Measurements from ENCODE around the gene ROPN1B. TPM values are rescaled to one million over a fixed set of nuclear protein-coding genes. Genes with fewer than 3 reads are reported as not detected.
"Not testable (repeated sequence)": the region's sequence is repeated elsewhere in the genome, so short reads cannot be mapped to it uniquely, and the experiment has no call there.

Gene ROPN1B
- not detected for total RNA-seq
- under 1 TPM in 2 of 3 donors, not detected in 1; 0.13 to 0.31 TPM for polyA plus RNA-seq
- long read RNA-seq, donor 1 = 0 reads
- long read RNA-seq, donor 2 = 0 reads
- long read RNA-seq, donor 3 = 0 reads
- long read RNA-seq, donor 4 = 0 reads
- long read RNA-seq, donor 5 = 0 reads
- long read RNA-seq, donor 6 = 0 reads
- long read RNA-seq, donor 7 = 0 reads
- long read RNA-seq, donor 8 = 0 reads
- long read RNA-seq, donor 9 = 0 reads
- long read RNA-seq, donor 10 = 0 reads

DNA sequence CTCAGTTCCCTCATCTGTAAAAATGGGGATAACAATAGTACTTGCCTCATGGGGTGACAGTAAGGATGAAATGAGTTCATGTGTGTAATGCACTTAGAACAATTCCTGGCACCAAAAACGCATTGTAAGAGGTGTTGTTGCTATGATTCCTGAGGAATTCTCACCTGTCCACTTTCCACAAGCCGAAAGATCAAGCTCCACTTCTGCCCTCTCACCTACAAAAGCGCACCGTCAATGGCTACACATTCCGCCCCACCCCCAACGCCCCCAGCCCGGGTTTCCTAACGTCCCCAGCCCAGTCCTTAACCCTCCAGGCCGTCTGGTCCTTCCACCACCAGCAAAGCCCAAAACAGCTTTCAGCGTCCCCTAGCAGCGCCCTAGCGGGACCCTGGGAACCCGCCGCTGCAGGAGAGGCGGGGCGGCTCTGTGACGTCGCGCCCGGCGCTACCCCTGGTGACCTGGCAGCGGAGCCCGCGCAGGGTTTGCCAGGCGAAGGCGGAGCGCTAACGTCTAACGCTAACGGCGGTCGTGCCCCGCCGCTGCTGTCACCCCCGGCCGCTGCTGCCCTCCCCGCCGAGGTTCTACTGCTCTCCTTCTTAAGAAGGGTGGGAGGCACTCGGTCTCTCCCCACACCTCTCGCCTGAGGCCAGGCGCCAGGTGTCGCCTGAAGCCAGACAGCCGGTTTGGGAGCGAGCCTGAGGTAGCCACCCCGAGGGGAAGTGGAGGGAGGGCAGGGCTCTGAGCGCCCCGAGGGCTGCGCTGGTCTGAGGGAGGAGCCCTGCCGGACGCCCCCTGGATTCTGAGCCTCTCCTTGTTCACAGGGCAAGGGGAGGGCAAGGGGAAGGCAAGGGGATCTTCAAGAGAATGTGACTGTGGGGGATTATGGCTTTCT lies at the start of gene ROPN1B:
TSS of gene ROPN1B (plus strand) at position 478 of the 892 bp plus-strand sequence. CDS start 2,877 bp downstream, outside the sequence.
- intact Hi-C loops (cut with DNase I; ENCODE audit: low total_unique reads); H3K9me3 ChIP-seq; H3K27ac ChIP-seq; H3K4me3 ChIP-seq; H3K36me3 ChIP-seq; DNase-seq: not testable (repeated sequence)
- Histone ChIP-seq H3K4me1 (peaks cover 0 to 13% (median 8%) of the 10 kb centered on the region in 4 donors), H3K27me3 (peaks cover 0 to 50% (median 24%) of the 10 kb centered on the region in 3 donors)
- WGBS, 5 donors = 4 to 30% (median 15%) methylated on average over 2 to 4 of the region's 50 CpGs

DNA sequence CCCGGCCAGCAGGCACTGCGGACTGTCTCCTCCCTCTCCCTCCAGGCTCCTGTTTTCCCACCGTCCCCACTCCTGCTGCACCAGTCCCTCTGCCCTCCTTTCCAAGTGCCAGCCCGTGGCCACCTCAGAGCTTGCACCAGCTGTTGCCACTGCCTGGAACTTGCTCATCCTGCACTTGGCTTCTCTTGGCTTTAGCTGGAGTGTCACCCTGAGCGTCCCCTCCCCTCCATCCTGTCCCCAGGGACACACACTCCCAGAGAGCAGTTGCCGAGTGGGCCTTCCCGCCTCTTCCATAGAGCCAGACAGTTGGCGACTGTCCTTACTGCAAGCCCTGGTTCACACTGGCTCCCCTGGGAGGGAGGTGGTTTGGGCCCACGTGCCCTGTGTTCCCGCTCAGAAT lies 48.8 kb upstream of the ROPN1B start:
- intact Hi-C loops (cut with DNase I; ENCODE audit: low total_unique reads); H3K36me3 ChIP-seq; H3K27ac ChIP-seq; H3K27me3 ChIP-seq; H3K4me3 ChIP-seq; H3K9me3 ChIP-seq; DNase-seq; H3K4me1 ChIP-seq: not testable (repeated sequence)
- WGBS, 5 donors = 75 to 87% (median 83%) methylated on average over 10 of the region's 10 CpGs

DNA sequence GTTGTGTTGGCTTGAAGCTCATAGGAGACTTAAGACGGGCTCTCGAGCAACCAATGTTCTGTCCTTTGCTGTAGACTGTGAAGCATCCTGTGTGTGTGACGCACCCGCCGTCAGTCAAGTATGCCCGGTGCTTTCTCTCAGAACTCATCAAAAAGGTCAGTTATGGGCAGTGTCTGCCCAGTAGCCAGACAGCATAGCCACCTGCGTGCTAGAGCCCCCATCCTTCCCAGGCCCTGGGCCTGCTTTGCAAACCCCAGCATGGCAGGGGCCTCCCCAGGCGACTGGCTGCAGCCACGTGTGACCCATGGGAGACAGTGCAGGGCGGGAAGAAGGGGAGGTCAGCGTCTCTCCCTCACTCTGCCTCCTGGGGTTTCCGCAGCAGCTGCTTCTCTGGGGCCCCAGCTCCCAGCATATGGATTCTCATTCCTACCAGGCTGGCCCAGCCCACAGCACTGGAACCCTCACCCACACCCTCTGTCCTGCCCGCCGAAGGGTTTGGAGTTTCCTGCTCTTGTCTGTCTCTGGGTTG lies 48.2 kb upstream of the ROPN1B start:
- H3K27ac ChIP-seq; H3K36me3 ChIP-seq; DNase-seq; H3K4me1 ChIP-seq; intact Hi-C loops (cut with DNase I; ENCODE audit: low total_unique reads); H3K4me3 ChIP-seq; H3K9me3 ChIP-seq; H3K27me3 ChIP-seq: not testable (repeated sequence)
- 85 to 91% (median 89%) methylated on average over 12 to 14 of the region's 14 CpGs for WGBS, 5 donors

DNA sequence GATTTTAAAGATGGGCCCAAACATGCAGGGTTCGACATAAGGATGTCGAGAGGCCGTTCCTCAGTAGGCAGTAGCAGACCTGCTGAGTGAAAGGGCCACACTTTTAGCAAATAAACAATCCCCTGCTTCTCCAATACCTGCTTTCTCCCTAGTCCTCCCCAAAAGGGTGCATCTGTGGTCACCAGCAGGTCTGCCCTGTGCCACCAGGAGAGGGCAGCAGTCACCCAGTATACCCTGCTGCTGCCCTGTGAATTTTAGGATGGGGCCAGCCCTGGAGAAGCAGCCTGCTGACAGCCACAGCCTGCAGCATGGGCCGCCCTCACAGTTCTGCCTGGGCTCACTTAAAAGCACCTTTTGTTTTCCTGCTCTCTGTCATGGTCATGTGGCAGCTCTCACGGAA lies 47.3 kb upstream of the ROPN1B start:
- TF ChIP-seq, protein P1, sequence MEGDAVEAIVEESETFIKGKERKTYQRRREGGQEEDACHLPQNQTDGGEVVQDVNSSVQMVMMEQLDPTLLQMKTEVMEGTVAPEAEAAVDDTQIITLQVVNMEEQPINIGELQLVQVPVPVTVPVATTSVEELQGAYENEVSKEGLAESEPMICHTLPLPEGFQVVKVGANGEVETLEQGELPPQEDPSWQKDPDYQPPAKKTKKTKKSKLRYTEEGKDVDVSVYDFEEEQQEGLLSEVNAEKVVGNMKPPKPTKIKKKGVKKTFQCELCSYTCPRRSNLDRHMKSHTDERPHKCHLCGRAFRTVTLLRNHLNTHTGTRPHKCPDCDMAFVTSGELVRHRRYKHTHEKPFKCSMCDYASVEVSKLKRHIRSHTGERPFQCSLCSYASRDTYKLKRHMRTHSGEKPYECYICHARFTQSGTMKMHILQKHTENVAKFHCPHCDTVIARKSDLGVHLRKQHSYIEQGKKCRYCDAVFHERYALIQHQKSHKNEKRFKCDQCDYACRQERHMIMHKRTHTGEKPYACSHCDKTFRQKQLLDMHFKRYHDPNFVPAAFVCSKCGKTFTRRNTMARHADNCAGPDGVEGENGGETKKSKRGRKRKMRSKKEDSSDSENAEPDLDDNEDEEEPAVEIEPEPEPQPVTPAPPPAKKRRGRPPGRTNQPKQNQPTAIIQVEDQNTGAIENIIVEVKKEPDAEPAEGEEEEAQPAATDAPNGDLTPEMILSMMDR (IDR thresholded peaks at IDR 0.05) = peak in 5 of 7 experiments; percentile 23 to 63 (median 52)
- H3K27me3 ChIP-seq; H3K9me3 ChIP-seq; H3K27ac ChIP-seq; H3K4me1 ChIP-seq; intact Hi-C loops (cut with DNase I; ENCODE audit: low total_unique reads); H3K36me3 ChIP-seq; H3K4me3 ChIP-seq: not testable (repeated sequence)
- whole genome bisulfite sequencing, 5 donors = 28 to 57% (median 48%) methylated on average over 5 of the region's 5 CpGs
- peak; percentile 58 to 74 for DNase-seq

DNA sequence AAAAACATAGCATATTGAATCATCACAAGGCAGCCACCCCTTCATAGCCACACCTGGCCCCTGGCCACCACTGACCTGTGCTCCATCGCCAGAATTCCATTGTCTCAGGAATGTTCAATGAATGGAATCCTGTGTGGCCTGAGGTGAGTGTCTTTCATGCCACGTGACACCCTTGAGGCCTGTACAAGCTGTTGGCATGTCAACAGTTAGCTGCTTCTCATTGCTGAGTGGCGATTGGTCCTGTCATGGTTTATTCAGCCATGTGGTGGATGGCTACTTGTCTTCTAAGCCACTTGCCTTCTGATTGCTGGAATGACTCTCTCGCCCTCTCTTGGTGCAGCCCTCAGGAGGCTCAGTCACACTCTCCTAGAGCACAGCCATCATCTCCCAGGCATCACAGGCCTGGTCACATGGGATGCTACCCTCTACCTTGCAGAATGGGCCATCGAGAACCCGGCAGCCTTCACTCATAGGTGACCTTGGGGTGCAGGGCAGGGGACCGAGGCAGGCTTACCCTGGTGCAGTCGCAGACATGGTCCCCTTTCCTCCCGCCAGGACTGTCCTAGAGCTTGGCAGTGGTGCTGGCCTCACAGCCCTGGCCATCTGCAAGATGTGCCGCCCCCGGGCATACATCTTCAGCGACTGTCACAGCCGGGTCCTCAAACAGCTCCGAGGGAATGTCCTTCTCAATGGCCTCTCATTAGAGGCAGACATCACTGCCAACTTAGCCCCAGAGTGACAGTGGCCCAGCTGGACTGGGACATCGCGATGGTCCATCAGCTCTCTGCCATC lies 45.5 kb upstream of the ROPN1B start:
- DNase-seq; H3K9me3 ChIP-seq; H3K4me1 ChIP-seq; H3K36me3 ChIP-seq; intact Hi-C loops (cut with DNase I; ENCODE audit: low total_unique reads); H3K27ac ChIP-seq; H3K27me3 ChIP-seq; H3K4me3 ChIP-seq: not testable (repeated sequence)
- WGBS, 5 donors = 89 to 94% (median 92%) methylated on average over 15 to 16 of the region's 16 CpGs

DNA sequence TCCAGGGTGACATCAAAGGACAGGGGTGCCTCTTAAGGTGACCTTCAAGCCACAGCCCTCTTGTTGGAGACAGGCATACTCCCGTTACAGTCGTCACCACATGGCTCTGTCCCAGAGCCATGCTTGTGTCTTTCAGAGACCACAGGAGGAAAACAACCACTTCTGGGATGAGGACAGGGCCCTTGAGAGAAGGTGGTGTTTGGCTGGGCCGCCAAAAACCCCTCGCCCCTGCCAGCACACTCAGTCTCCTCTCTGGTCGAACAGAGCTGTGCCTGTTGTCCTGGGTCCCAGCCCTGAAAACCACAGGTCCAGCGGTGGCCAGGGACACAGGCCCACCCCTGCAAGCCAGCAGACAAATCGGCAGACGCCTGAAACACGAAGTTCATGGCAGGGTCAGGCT lies 44.7 kb upstream of the ROPN1B start:
- H3K4me1 ChIP-seq = not testable (repeated sequence)
- 78 to 88% (median 83%) methylated on average over 8 to 9 of the region's 9 CpGs for WGBS, 5 donors

DNA sequence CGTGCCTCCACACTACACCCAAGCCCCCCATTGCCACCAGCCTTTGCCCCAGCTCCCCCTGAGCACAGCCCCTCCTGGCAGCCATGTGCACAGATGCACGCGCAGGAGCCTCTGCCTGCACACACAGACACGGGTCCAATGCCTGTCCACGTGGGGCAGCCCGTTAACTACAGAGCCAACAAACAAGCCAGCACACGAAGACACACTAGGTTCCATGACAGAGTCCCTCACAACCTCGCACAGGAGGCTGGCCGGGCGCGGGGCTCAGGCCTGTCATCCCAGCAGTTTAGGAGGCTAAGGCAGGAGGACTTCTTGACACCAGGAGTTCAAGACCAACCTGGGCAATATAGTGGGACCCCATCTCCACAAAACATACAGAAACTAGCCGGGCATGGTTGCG lies 43.3 kb upstream of the ROPN1B start:
- H3K27ac ChIP-seq; intact Hi-C loops (cut with DNase I; ENCODE audit: low total_unique reads): not testable (repeated sequence)
- 93 to 97% (median 94%) methylated on average over 11 to 13 of the region's 13 CpGs for WGBS, 5 donors

More for the DNA sequence above, 44.7 kb upstream of the ROPN1B start:
- DNase-seq; H3K9me3 ChIP-seq; H3K27me3 ChIP-seq; H3K27ac ChIP-seq; intact Hi-C loops (cut with DNase I; ENCODE audit: low total_unique reads); H3K36me3 ChIP-seq; H3K4me3 ChIP-seq: not testable (repeated sequence)

More for the DNA sequence above, 43.3 kb upstream of the ROPN1B start:
- not testable (repeated sequence) for H3K4me1 ChIP-seq, H3K9me3 ChIP-seq, H3K36me3 ChIP-seq, H3K4me3 ChIP-seq, H3K27me3 ChIP-seq, DNase-seq
